ENCODE results near the gene ELAVL3. TPM values are rescaled to one million over a fixed set of nuclear protein-coding genes. Genes with fewer than 3 reads are reported as not detected.
"Not testable (repeated sequence)": the region's sequence is repeated elsewhere in the genome, so short reads cannot be mapped to it uniquely, and the experiment has no call there.

Gene ELAVL3
- total RNA-seq, 1 experiment from 2014 or later: 1.2 TPM

GRCh38 chr19:11475861-11476260 lies 5.0 kb downstream of the ELAVL3 start:
- H3K4me3 Mint-ChIP-seq: no peak overlapping the region
- H3K27me3 Mint-ChIP-seq (ENCODE audit: low read depth): peaks cover 42% of the 10 kb centered on the region

GRCh38 chr19:11475343-11475742 lies 5.5 kb downstream of the ELAVL3 start:
- H3K56ac ChIP-seq (ENCODE audit: insufficient read length, low read depth, low read length); H3K23ac ChIP-seq (ENCODE audit: insufficient read length, low read depth, low read length); H4K5ac ChIP-seq (ENCODE audit: insufficient read length, low read depth, low read length); H3K9ac ChIP-seq (ENCODE audit: extremely low read depth, insufficient read length, low read length); H4K91ac ChIP-seq (ENCODE audit: insufficient read length, low read depth, low read length); H3K27me3 ChIP-seq (ENCODE audit: insufficient read depth, low read length); H3K23me2 ChIP-seq (ENCODE audit: insufficient read length, low read depth, low read length, poor library complexity, severe bottlenecking); H3K79me2 ChIP-seq (ENCODE audit: insufficient read depth, low read length); H2AFZ ChIP-seq (ENCODE audit: low read length); H2BK20ac ChIP-seq (ENCODE audit: low read depth, low read length, poor library complexity, severe bottlenecking); H3K27ac Mint-ChIP-seq; H3K4me3 Mint-ChIP-seq; H3K4me1 ChIP-seq (ENCODE audit: insufficient read depth, low read length); H3K27ac ChIP-seq (ENCODE audit: insufficient read length, low read depth, low read length); H3K4me2 ChIP-seq (ENCODE audit: insufficient read depth, insufficient read length, low read length); H2AK5ac ChIP-seq (ENCODE audit: insufficient read length, low read length); H2BK15ac ChIP-seq (ENCODE audit: low read depth, low read length); H2BK5ac ChIP-seq (ENCODE audit: insufficient read length, low read length); H3K36me3 Mint-ChIP-seq (ENCODE audit: insufficient read depth in 1 of 3, low read depth in 3 of 3); DNase-seq; H2BK120ac ChIP-seq (ENCODE audit: low read depth, low read length, poor library complexity, severe bottlenecking); H4K8ac ChIP-seq (replicated peaks; ENCODE audit: insufficient read length, low read depth, low read length); H3K9me3 Mint-ChIP-seq; H3K9me3 ChIP-seq (ENCODE audit: control insufficient read depth, low read depth, low read length); H3T11ph ChIP-seq (ENCODE audit: low read length); H3K4ac ChIP-seq (ENCODE audit: low read depth, low read length); H3K4me1 Mint-ChIP-seq; H3K18ac ChIP-seq (ENCODE audit: insufficient read length, low read depth, low read length); H4K20me1 ChIP-seq (ENCODE audit: control insufficient read depth, insufficient read depth, insufficient read length); H3K14ac ChIP-seq (ENCODE audit: insufficient read depth, low read length); H3K79me1 ChIP-seq (ENCODE audit: insufficient read depth, low read depth, low read length, poor library complexity, severe bottlenecking); H2BK12ac ChIP-seq (ENCODE audit: insufficient read length, low read depth, low read length): not testable (repeated sequence)
- no CpG with 5 or more reads among the region's 3 CpGs for WGBS (ENCODE audit: extremely low coverage, insufficient read length, low lambda C conversion rate)
- H3K27me3 Mint-ChIP-seq (ENCODE audit: low read depth): peaks cover 38% of the 10 kb centered on the region

More at GRCh38 chr19:11475861-11476260, 5.0 kb downstream of the ELAVL3 start:
- H3K4me1 Mint-ChIP-seq: peaks cover 0 to 9% of the 10 kb centered on the region in 2 experiments; a peak in 2 of 4 replicates
- Histone ChIP-seq H2AFZ (ENCODE audit: low read length) (no peak overlapping the region), H3K79me1 (ENCODE audit: insufficient read depth, low read depth, low read length, poor library complexity, severe bottlenecking) (no peaks in the 10 kb centered on the region), H4K5ac (ENCODE audit: insufficient read length, low read depth, low read length) (no peak overlapping the region), H2BK15ac (ENCODE audit: low read depth, low read length) (no peak overlapping the region), H3K79me2 (ENCODE audit: insufficient read depth, low read length) (no peaks in the 10 kb centered on the region), H3K9me3 (ENCODE audit: control insufficient read depth, low read depth, low read length) (no peaks in the 10 kb centered on the region), H3K23me2 (ENCODE audit: insufficient read length, low read depth, low read length, poor library complexity, severe bottlenecking) (no peaks in the 10 kb centered on the region), H3T11ph (ENCODE audit: low read length) (no peak overlapping the region), H3K14ac (ENCODE audit: insufficient read depth, low read length) (no peak overlapping the region), H3K4ac (ENCODE audit: low read depth, low read length) (no peak overlapping the region), H2BK20ac (ENCODE audit: low read depth, low read length, poor library complexity, severe bottlenecking) (no peak overlapping the region), H2BK5ac (ENCODE audit: insufficient read length, low read length) (no peak overlapping the region), H3K4me2 (ENCODE audit: insufficient read depth, insufficient read length, low read length) (no peak overlapping the region), H3K23ac (ENCODE audit: insufficient read length, low read depth, low read length) (no peak overlapping the region), H3K4me1 (ENCODE audit: insufficient read depth, low read length) (no peaks in the 10 kb centered on the region), H2BK12ac (ENCODE audit: insufficient read length, low read depth, low read length) (no peak overlapping the region), H3K56ac (ENCODE audit: insufficient read length, low read depth, low read length) (no peak overlapping the region), H3K27ac (ENCODE audit: insufficient read length, low read depth, low read length) (no peak overlapping the region), H4K91ac (ENCODE audit: insufficient read length, low read depth, low read length) (no peak overlapping the region), H3K27me3 (ENCODE audit: insufficient read depth, low read length) (peaks cover 4% of the 10 kb centered on the region), H2AK5ac (ENCODE audit: insufficient read length, low read length) (no peak overlapping the region), H3K9ac (ENCODE audit: extremely low read depth, insufficient read length, low read length) (no peak overlapping the region), H2BK120ac (ENCODE audit: low read depth, low read length, poor library complexity, severe bottlenecking) (no peak overlapping the region), H4K8ac (replicated peaks; ENCODE audit: insufficient read length, low read depth, low read length) (no peak overlapping the region), H3K18ac (ENCODE audit: insufficient read length, low read depth, low read length) (no peak overlapping the region), H4K20me1 (ENCODE audit: control insufficient read depth, insufficient read depth, insufficient read length) (no peaks in the 10 kb centered on the region)
- WGBS (ENCODE audit: extremely low coverage, insufficient read length, low lambda C conversion rate): no CpG with 5 or more reads among the region's 8 CpGs
- H3K36me3 Mint-ChIP-seq (ENCODE audit: insufficient read depth in 1 of 3, low read depth in 3 of 3): no peaks in the 10 kb centered on the region
- no peak for DNase-seq
- peak overlapping the region in 1 of 3 experiments; percentile 1; a peak in 1 of 7 replicates for H3K27ac Mint-ChIP-seq
- H3K9me3 Mint-ChIP-seq: 0 out of 5 replicates have a peak, but pooled peaks cover 0 to 2% of the 10 kb centered on the region in 2 experiments
- TF ChIP-seq CTCF (conservative IDR thresholded peaks at IDR 0.05): no peak
